T-helper 2 cell (primary cell): Measurements from ENCODE around the gene ANKRD49.
A peak's percentile ranks its signal among the peaks of the same experiment; 100 is the strongest.
"Not testable (repeated sequence)": the region's sequence is repeated elsewhere in the genome, so short reads cannot be mapped to it uniquely, and the experiment has no call there.

Experiments used
- DNase-seq, 5 experiments: peaks; one replicate each; pipeline versions ENCODE4 v3.0.0 to v3.0.0-alpha.2; 2012 to 2022
- total RNA-seq, 2 donors: gene quantifications; one replicate each; lab custom pipeline; 2026; lab: John Stamatoyannopoulos, UW

ANKRD49 gene, protein sequence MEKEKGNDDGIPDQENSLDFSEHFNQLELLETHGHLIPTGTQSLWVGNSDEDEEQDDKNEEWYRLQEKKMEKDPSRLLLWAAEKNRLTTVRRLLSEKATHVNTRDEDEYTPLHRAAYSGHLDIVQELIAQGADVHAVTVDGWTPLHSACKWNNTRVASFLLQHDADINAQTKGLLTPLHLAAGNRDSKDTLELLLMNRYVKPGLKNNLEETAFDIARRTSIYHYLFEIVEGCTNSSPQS
- total RNA-seq, result 26.8 to 49.0 reads per million in 2 donors

DNA sequence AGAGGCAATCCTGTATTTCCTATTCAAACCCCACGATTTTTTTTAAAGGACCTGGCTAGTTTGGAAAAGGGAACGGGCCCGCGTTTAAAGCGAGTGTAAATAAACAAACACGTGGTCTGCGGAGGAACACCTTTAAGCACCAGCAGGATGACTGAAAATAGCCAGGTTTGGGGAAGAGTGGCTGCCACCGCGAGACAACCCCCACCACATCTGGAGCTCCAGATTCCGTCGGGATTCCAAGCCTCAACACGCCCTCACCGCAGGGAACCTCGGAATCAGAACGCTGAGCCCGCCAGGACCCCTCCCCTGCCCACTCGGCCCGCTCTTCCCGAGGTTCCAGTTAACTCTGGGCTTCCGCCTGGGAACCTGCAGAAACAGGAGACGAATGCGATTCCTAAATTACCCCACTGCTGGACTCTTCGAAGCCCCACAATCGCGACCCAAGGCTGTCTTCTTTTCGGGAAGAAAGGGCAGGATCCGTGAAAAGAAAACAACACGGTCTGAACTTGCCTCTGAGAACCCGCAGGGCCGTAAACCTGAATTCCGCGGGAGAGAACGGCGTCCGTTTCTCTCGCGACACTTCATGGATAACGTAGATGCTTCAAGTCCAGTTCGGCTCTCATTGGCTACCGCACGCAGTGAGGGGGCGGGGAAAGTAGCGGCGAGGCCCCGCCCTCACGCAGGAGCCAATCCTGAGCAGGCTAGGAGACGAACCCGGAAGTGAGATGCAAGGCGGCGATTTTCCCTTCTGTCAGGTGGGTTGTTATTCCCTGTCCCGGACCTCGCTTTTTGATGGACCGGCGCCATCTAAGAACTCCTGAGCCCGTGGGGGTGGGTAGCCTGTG is at the start of gene ANKRD49, which contains the start of gene MRE11:
TSS of gene ANKRD49 (plus strand) at position 704 of the 845 bp plus-strand sequence. CDS start 2,710 bp downstream, outside the sequence.
TSS of gene MRE11 (minus strand) at position 564 of the 845 bp plus-strand sequence. CDS start 1,043 bp downstream, outside the sequence.
- peak; percentile 88 to 98 (median 94) for DNase-seq

DNA sequence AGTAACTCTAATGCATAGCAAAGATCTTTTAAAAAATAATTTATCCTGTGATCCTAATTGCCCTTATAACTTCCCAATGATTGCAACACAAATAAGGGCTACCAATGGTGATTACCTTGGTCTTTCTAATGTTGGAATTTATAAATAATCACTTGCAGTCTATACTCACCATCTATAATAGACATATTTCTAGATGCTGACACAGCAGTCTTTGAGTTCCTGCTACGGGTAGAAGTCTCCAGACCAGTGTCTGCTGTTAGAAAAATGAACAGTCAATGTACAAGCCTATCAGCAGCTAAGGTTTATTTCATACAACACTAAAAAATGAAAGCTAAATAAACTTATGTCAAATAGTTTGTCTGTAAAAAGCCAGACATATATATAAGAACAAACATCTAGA is 48.1 kb upstream of the ANKRD49 start:
- no peak for DNase-seq

DNA sequence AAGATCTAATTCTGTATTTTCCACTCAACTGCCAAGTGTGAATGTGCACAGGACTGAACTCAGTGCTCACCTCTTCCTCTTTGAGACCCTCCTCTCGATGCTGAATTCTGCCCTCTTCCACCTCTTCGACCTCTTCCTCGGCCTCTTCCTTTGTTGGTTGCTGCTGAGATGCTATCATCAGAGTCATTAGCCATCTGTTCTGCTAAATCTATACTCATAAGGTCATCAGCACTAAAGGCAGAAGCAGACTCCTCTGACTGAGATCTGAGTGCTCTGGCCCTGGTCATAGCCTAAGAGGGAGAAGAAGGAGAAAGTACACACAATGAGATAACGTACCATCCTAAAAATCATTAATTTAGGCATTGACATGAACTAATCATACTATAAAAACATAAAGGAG is 46.6 kb upstream of the ANKRD49 start:
- DNase-seq, result no peak

DNA sequence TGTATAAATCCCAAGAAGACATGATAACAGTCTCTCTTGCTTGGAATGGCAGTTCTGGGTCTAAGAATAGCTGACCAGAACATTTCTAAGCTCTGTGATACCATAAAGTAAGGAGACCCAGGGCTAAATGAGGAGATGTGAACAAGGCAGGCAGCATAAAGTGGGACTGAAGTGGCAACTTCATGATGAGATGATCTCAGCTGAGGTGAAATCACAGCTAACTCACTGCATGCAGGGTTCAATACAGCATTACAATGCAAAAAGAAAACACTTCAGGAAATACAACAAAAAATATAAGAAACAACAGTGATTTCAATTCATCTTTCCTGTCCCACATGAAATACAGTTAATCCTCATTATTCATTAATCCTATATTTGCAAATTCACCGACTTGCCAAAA is 44.8 kb upstream of the ANKRD49 start:
- DNase-seq, result no peak

DNA sequence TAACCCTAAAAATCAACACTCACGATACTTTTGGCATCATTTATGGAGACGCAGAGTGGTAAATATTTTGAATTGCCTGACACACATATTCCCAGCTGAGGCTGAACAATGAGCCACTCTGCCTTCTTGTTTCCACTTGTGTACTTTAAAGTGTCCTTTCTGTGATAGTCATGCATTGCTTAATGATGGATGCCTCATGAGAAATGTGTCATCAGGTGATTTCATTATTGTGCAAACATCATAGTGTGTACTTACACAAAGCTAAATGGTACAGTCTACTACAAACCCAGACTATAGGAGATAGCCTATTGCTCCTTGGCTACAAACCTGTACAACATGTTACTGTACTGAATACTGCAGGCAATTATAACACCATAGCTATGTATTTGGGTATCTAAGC is 44.3 kb upstream of the ANKRD49 start:
- no peak for DNase-seq

DNA sequence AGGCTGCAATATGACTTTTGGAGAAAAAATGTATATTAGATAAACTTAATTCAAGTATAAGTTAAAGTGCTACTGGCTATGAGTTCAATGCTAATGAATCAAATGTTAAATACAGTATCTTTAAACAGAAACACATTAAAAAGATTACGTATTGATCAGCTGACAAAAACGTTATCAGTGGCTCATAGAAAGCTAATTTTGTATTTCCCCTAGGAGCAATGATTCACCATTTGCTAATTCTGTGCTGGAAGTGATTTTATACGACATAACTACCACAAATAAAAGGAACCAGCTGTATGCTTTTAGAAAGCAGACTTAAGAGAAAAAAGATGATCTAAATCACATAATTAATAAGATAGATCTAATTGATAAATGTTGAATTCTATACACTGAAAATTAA is 43.7 kb upstream of the ANKRD49 start:
- no peak for DNase-seq

DNA sequence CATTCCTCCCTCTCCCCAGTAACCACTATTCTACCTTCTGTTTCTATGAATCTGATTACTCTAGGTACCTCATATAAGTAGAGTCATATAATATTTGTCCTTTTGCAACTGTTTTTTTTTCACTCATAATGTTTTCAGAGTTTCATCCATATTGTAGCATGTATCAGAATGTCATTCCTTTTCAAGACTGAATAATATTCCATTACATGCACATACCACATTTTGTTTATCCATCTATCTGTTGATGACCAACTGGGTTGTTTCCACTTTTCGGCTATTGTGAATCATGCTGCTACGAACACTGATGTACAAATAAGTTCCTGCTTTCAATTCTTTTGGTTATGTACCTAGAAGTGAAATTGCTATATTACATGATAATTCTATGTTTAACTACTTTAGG is 40.8 kb upstream of the ANKRD49 start:
- DNase-seq, result no peak

DNA sequence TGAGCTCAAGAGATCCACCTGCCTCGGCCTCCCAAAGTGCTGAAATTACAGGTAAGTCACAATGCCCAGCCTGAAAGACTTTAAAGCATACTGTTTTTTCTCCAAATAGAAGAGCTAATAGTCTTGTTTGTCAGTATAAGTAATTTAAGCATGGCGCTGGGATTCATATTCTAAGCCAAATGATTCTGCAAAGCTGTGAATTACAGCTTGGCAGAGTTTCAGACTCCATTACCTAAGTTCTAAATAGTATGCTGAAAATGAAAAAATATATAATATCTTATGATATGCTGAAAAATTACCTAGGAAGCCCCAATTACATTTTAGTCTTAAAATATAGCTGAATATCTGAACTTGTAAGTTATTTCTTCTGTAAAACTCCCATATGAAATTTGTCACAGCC is 39.5 kb upstream of the ANKRD49 start:
- no peak for DNase-seq

DNA sequence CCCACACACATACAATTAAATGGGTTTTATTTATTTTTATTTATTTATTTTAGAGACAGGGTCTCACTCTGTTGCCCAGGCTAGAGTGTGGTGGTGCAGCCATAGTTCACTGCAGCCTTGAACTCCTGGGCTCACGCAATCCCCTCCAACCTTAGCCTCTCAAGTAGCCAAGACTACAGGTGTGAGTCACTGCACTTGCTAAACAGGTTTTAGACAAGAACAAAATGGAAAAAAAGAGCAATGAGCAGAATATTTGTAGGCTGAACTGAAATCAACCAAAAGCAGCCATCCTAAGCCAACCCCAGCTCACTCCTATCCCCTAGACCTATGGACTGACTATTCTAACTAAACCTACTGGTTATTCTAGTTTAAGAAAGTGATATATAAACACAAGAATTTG is 37.9 kb upstream of the ANKRD49 start:
- peak in 1 of 5 experiments; percentile 8 for DNase-seq

DNA sequence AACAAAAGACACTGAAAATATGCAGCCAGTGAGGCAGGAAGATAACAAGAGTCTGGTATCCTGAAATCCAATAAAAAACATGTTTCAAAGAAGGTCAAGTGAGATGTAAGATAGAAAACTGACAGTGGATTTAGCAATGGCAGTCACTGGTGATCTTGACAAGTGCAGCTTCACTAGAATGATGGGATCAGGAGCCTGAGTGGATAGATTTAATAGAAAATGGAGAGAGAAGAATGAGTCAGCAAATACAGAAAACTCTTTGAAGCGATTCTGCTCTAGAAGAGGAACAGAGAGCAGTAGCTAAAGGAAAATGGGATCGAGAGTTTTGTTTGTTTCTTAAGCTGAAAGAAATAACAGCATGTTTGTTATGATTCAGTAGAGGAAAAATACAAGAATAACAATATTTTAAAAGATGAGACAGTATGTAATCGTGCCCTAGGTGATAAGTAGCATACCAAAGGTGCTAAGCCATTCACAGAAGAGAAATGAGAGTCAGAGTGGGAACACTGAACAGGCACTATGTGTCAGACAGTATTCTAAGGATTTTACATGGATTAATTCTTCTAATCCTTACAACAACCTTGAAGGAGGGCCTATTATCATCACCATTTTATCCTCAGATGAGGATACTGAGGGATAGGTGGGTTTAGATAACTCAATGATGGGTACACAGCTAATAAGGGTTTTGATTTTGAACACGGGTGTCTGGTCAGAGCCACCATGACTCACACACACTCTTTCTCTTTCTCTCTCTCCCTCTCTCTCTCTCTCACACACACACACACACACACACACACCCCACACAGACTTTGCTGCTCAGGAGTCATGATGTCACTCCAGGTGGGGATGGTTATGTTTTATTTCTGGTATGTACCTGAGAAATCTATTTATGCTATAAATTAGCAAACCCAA is 36.4 kb upstream of the ANKRD49 start:
- DNase-seq, result peak in 1 of 5 experiments; percentile 23

DNA sequence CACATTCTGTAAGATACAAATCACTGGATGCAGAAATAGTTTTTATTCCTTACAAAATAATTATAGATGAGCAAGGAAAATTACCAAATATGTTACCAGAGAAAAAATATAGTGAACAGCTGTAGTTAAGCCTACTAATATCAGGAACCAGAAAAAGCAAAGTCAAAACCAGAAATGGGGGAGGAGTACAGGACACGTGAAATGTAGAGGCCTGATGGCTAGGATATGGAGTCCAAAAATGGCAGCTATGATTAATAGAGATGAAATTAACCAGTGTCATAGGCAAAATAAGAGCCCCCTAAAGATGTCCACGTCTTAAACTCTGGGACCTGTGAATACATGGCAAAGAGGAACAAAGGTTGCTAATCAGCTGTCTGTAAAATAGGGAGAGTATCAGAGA is 34.2 kb upstream of the ANKRD49 start:
- peak in 1 of 5 experiments; percentile 29 for DNase-seq

DNA sequence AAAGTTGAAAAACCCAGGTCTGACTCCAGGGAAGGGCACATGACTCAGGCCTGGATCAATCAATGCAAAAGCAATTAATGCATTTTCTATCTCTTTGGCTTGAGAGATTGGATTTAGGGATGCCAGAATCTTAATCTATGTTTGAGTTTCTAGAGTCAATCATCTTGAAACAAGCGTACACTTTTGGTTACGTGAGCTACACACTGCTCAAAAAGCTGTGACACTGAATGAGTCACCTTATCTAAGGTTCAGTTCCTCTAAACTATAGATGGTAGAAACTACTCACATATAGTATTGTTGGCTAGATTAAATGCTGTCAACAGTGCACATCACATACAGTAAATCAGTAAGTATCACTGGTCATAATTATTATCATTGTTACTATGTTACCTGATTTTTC is 24.4 kb upstream of the ANKRD49 start:
- DNase-seq, result peak in 1 of 5 experiments; percentile 75

DNA sequence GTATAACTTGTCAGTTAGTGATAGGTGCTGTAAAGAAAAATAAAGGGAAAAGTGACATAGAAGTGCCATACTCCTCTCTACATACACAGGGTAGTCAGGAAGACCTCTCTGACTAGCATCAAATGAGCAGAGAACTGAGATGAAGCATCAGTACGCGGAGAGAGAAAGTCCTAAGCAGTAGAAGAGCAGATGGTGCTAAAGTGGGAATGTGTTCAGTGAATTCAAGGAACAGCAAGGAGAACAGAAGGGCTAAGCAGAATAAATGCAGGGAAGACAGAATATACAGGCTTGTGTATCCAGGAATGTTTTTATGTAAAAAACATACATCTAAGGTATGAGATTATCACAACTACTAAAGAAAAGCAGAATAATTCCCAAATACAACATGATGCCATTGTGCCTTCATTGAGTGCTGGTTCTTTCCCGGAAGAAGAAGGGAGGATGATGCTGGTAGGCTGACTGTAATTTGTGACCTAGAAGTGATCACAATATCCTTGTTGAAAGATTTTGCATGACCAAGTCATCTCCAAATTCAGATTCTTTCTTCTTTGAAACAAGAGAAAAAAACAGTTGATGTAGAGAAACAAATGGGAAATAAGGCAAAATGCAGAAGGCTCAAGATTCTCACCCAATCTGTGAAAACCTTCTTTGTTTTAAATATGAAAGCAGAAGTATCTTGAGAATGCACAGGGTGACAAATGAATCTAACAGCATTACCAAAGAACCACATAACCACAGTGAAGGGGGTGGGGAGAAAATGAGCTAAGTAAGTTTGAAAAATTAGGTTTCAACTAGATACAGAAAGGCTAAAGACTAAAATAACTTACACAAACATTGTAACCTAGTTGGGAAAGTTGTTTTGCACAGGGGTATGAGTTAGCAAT is 20.6 kb upstream of the ANKRD49 start:
- peak in 2 of 5 experiments; percentile 14 to 87 for DNase-seq

DNA sequence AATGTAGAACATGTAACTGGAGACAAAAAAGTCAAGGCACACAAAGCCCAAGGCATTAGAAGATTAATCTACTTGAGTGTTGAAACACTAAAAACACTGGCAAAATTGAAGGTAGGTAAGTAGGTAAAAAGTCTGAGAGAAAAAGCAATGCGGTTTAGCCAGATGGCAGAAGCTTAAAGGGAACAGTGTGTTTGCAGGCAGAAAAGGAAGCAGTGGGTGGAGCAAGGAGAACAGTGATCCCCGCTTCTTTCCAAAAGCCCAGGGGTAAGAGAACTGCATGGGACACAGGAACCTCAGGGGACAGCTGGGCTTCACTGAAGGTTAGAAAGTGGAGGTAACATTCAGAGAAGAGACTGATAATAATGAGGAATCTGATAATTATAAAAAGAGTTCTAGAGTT is 16.2 kb upstream of the ANKRD49 start:
- DNase-seq, result no peak

DNA sequence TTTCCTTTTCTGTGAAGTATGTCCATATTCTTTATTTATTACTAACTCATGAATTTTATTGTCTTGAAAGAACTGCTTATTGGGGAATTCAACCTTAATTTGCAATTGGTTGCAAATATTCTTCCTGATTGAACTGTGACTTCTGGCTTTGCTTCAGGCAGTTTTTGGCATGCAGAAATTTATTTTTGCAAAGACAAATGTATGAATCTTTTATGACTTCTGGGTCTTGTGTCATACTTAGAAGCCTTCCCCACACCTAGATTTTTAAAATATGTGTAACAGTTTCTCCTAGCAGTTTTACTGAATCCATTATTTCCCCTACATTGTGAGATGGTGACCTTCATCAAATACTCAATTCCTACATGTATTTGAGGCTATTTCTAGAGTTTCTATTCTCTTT is 12.4 kb upstream of the ANKRD49 start:
- no peak for DNase-seq

DNA sequence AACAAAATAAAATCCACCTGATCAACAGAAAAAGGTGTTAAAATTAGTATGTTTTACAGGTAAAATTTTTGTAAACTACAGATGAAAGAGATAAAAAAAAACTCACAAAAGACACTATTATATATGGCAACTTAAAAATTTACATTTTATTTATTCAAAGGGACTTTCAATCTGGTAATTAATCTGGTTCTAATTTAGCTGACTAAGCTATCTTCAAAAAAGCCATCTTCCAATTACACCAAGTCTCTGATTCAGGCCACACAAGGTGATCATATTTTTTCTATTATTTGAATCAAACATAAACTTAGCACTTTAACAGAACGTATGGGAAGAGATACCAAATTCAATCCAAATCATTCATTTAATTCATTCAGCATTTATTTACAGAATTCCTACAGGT is 7.7 kb upstream of the ANKRD49 start:
- DNase-seq, result no peak

DNA sequence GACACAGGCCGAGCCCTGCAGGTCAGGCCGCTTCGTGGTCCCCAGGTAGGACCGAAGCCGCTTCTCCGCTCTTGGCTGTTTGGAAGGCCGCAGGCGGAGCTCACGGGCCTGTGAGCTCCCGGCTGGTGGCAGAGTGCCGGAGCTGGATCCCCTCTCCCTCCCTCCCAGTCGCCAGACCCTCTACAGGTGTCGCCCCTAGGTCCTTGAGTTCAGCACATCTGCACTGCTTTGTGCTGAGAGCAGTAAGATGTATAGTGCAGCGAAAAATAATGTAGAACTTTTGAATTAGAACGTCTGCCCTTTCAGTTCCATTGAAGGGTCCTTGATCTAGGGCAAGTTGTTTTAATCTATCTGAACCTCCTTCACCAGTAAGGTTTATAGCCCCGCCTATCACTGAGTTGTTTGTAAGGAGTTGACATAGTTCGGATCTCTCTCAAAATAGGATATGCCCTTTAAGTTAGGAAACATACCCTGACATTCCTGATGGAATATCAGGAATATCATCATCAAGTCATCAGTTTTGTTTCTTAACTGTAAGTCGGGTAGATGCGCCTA is 419 bp downstream of the ANKRD49 start:
- DNase-seq, result no peak

DNA sequence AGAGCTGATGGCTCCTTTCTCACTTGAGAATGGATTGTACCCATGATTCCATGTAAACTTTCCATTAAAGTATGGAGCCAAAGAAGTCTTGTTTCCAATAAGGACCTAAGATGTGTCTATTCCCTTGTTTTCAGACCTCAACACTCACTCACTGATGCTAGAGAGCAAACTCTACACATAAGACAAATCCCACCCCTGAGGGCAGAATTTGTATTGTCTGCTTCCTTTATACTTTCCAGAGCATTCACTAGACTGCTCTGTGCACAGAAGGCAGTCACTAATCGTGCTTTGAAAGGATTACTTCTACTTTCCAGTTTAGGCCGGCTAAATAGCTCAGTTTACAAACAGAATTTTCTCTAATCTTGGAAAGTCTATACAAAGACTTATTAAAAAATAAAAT is 6.4 kb downstream of the ANKRD49 start:
- DNase-seq, result no peak

DNA sequence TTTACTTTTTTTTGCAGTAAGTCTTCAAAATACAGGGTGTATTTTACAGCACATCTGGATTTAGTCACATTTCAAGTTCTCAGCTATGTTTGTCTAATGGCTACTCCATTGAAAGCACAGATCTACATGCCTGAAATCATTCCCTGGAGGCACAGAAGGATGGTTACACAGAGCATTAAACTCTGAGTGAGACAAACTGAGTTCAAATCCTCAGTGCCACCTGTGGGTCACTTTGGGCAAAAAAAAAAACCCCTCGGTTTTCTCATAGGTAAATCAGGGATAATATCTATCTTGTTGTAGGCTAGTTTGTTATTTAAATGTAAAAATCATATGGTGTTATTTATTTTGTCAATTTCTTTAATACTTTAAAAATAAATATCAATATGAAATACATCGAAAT is 7.7 kb downstream of the ANKRD49 start:
- no peak for DNase-seq

DNA sequence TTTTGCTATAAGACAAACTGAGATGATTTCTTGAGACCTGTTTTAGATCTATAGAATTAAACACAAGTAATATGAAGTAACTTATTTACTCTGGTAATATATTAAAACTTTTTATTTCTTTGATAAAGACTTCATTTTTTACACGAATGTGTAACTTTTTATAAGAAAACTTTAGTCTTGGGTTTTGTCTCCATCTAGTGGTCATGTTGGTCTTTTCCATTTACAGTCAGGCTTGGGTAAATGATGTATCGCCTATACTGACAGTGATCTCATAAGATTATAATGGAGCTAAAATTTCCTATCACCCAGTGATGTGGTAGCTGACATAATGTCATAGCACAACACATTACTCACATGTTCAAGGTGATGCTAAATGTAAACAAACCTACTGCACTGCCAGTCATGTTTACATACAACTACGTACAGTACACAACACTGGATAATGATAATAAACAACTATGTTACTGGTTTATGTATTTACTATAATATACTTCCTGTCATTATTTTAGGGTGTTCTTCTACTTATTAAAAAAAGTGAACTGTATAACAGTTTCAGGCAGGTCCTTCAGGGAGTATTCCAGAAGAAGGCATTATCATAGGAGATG is 11.0 kb downstream of the ANKRD49 start:
- peak in 2 of 5 experiments; percentile 14 to 59 for DNase-seq

DNA sequence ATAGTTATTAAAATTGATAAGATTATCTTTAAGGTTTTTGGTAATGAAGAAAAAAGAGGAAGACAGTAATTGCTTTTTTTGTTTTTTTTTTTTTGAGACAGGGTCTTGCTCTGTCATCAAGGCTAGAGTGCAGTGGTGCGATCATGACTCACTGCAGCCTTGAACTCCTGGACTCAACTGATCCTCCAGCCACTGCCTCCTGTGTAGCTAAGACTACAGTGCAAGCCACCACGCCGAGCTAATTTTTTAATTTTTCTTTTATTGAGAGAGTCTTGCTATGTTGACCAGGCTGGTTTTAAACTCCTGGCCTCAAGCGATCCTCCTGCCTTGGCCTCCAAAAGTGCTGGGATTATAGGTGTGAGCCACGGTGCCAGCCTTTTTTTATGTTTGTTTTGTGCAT is 12.7 kb downstream of the ANKRD49 start:
- DNase-seq, result not testable (repeated sequence)
